RWPE2 (cell line): Measurements from ENCODE around the gene SCLY.

Experiments
- ATAC-seq: fragments of 200-7000 bp; cut with Tn5 transposase; 3 replicates; pipeline ENCODE4 v1.9.1; 2021; ENCODE audit warnings: low read depth
- DNase-seq: peaks from one replicate; pipeline ENCODE4 v3.0.0-alpha.2; 2020; ENCODE audit warnings: low spot score
- H3K27ac ChIP-seq: fragments of 450-650 bp; 2 replicates; pipeline ENCODE4 v1.5.1; 2017; ENCODE audit warnings: mild to moderate bottlenecking; ENCODE audit not compliant: poor library complexity, severe bottlenecking
- H3K27me3 ChIP-seq: fragments of 250-450 bp; sonication (Bioruptor Pico); 2 replicates; pipeline ENCODE4 v1.5.1; 2021; ENCODE audit warnings: mild to moderate bottlenecking, moderate library complexity; ENCODE audit not compliant: insufficient read depth, poor library complexity, severe bottlenecking
- H3K36me3 ChIP-seq: fragments of 250-450 bp; sonication (Bioruptor Pico); 2 replicates; pipeline ENCODE4 v1.5.1; 2020; ENCODE audit warnings: low read depth, mild to moderate bottlenecking, moderate library complexity
- H3K4me1 ChIP-seq: fragments of 250-450 bp; sonication (Bioruptor Pico); 2 replicates; pipeline ENCODE4 v1.5.1; 2021; ENCODE audit warnings: mild to moderate bottlenecking, moderate library complexity; ENCODE audit not compliant: insufficient read depth, poor library complexity, severe bottlenecking
- H3K4me3 ChIP-seq: fragments of 250-450 bp; sonication (Bioruptor Pico); 2 replicates; pipeline ENCODE4 v1.5.1; 2021; ENCODE audit warnings: mild to moderate bottlenecking, moderate library complexity; ENCODE audit not compliant: severe bottlenecking
- H3K9me3 ChIP-seq: fragments of 250-450 bp; sonication (Bioruptor Pico); 2 replicates; pipeline ENCODE4 v1.5.1; 2021; ENCODE audit warnings: mild to moderate bottlenecking, moderate library complexity; ENCODE audit not compliant: severe bottlenecking
- CTCF ChIP-seq: fragments of 450-650 bp; IDR thresholded peaks from one replicate; pipeline ENCODE4 v1.5.1; 2017; ENCODE audit warnings: mild to moderate bottlenecking, moderate library complexity; ENCODE audit not compliant: poor library complexity, severe bottlenecking

SCLY gene

DNA sequence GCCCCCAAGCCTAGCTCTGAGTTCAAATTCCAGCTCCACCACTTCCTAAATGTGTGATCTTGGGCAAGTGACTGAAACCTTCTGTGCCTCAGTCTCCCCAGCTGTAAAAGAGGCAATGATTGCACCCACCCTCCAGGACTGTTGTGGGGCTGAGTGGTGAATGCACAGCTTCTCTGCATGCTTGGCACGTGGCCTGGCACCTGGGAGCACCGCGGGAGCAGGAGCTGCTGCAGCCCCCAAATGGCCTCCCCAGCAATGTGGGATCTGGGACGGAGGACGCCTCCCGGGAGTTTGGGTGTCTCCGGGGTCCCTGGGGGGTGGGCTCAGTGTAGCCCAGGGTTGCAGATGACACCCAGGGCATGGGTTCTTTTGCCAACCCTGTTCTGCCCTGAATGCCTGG is 79.2 kb downstream of the SCLY start:
- no peaks in the 10 kb centered on the region for H3K9me3 ChIP-seq
- no peak overlapping the region for H3K4me3 ChIP-seq
- DNase-seq (no peak), ATAC-seq (no peak)
- TF ChIP-seq CTCF: no peak
- H3K36me3 ChIP-seq: no peaks in the 10 kb centered on the region
- H3K27ac ChIP-seq: no peak overlapping the region
- H3K27me3 ChIP-seq: no peaks in the 10 kb centered on the region
- H3K4me1 ChIP-seq: peaks cover 28% of the 10 kb centered on the region

- Histone ChIP-seq H3K27me3 (no peaks in the 10 kb centered on the region), H3K27ac (peak overlapping the region; percentile 20), H3K4me1 (peaks cover 28% of the 10 kb centered on the region), H3K9me3 (no peaks in the 10 kb centered on the region), H3K4me3 (no peak overlapping the region), H3K36me3 (no peaks in the 10 kb centered on the region)
- DNase-seq (no peak), ATAC-seq (no peak)
- no peak for TF ChIP-seq CTCF
These were observed 80.1 kb downstream of the SCLY start for GRCh38 chr2:238140721-238141540.

DNA sequence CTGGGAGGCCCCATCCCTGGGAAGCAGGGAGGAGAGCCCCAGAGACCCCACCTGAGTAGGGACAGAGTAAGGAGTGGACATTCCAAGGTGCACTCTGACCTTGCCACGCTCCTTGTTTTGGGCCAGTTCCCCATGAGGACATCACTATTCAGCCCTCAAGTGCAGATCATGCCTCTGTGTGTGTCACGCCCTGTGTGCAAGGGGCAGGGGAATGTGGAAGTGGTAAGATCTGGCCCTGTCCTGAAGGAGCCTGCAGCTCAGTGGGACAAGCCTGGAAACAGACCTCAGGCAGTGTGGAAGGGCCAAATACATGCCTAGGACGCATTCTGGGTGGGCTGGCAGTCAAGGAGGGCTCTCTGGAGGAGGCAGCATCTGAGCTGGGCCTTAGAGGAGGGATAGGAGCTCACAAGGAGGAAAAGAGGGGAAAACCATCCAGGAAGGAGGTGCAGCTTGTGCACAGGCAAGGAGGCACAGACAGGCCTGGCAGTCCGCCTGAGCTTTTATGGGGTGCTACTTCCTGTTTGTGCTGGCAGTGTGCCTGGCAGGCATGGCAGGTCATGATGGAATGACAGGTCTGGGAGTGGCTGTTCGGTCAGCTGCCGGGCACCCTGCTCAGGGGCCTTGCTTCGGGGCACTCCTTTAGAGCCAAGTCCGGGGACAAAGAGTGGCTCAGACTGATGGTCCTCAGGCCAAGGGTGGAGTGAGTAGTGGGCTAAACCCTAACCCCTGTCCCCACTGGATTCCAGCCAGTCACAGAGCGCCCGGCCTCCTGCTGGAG is 80.9 kb downstream of the SCLY start:
- no peak for TF ChIP-seq CTCF
- H3K27ac ChIP-seq: peak overlapping the region; percentile 20
- peak; percentile 86 for DNase-seq
- H3K36me3 ChIP-seq: no peaks in the 10 kb centered on the region
- H3K4me1 ChIP-seq: peaks cover 28% of the 10 kb centered on the region
- ATAC-seq: peak; percentile 72
- H3K4me3 ChIP-seq: no peak overlapping the region
- no peaks in the 10 kb centered on the region for H3K9me3 ChIP-seq
- no peaks in the 10 kb centered on the region for H3K27me3 ChIP-seq

- H3K9me3 ChIP-seq: no peaks in the 10 kb centered on the region
- no peaks in the 10 kb centered on the region for H3K36me3 ChIP-seq
- no peak for DNase-seq
- peak overlapping the region; percentile 20 for H3K27ac ChIP-seq
- H3K4me3 ChIP-seq: no peak overlapping the region
- no peak for TF ChIP-seq CTCF
- no peaks in the 10 kb centered on the region for H3K27me3 ChIP-seq
- ATAC-seq: peak; percentile 30
- peaks cover 28% of the 10 kb centered on the region for H3K4me1 ChIP-seq
These were observed 81.8 kb downstream of the SCLY start for GRCh38 chr2:238142382-238143205.
